HepG2 (cell line): Measurements from ENCODE around the gene TK2. TPM values are rescaled to one million over a fixed set of nuclear protein-coding genes. Genes with fewer than 3 reads are reported as not detected.

Source experiments
- BRCA1 ChIP-seq: sonication (generic); formaldehyde crosslinking; IDR thresholded peaks from 2 replicates; pipeline ENCODE4 v1.4.0; 2020; ENCODE audit warnings: missing genetic modification reagents
- DBP ChIP-seq: sonication (generic); formaldehyde crosslinking; IDR thresholded peaks from 2 replicates; pipeline ENCODE4 v1.4.0; 2020; ENCODE audit warnings: missing genetic modification reagents; ENCODE audit errors: not compliant biosample characterization
- ERF ChIP-seq: IDR thresholded peaks from 2 replicates; pipeline ENCODE4 v1.6.1; 2018; ENCODE audit warnings: missing biosample characterization, missing genetic modification reagents
- EZH2 ChIP-seq: conservative IDR thresholded peaks from 2 replicates; pipeline ENCODE4 v1.6.1; 2012; ENCODE audit warnings: mild to moderate bottlenecking, low read depth, low read length, moderate library complexity
- HNF4G ChIP-seq, 2 experiments: sonication (generic) in 1 of 2; formaldehyde crosslinking in 1 of 2; IDR thresholded peaks; 2 replicates each; pipeline versions ENCODE4 v1.4.0 to v1.6.1; 2011 to 2020; ENCODE audit warnings: borderline replicate concordance in 2 of 2, low read depth in 2 of 2, mild to moderate bottlenecking in 2 of 2, low read length in 1 of 2, missing genetic modification reagents in 1 of 2, moderate library complexity in 1 of 2
- HNRNPUL1 ChIP-seq: fragments of 200-400 bp; formaldehyde crosslinking; IDR thresholded peaks from 2 replicates; pipeline ENCODE4 v1.6.1; 2017; ENCODE audit warnings: low read depth, mild to moderate bottlenecking, low read length, moderate library complexity
- JUND ChIP-seq: sonication (generic); formaldehyde crosslinking; IDR thresholded peaks from 2 replicates; pipeline ENCODE4 v1.8.0; 2022; ENCODE audit warnings: mild to moderate bottlenecking, missing genetic modification reagents
- KLF6 ChIP-seq: IDR thresholded peaks from 2 replicates; pipeline ENCODE4 v1.8.0; 2016; ENCODE audit warnings: missing biosample characterization, missing genetic modification reagents
- MEF2D ChIP-seq: sonication (generic); formaldehyde crosslinking; IDR thresholded peaks from 2 replicates; pipeline ENCODE4 v1.5.1; 2020; ENCODE audit warnings: mild to moderate bottlenecking, missing genetic modification reagents
- NFIB ChIP-seq: sonication (generic); formaldehyde crosslinking; IDR thresholded peaks from 2 replicates; pipeline ENCODE4 v1.9.0; 2021; ENCODE audit warnings: missing genetic modification reagents, mild to moderate bottlenecking, borderline replicate concordance
- PREB ChIP-seq: sonication (generic); formaldehyde crosslinking; IDR thresholded peaks from 2 replicates; pipeline ENCODE4 v1.4.0; 2020; ENCODE audit warnings: missing genetic modification reagents
- RFXAP ChIP-seq: sonication (generic); formaldehyde crosslinking; IDR thresholded peaks from 2 replicates; pipeline ENCODE4 v1.4.0; 2020; ENCODE audit warnings: missing genetic modification reagents, borderline replicate concordance
- SIN3B ChIP-seq: fragments of 150-350 bp; IDR thresholded peaks from 2 replicates; pipeline ENCODE4 v1.6.1; 2014; ENCODE audit warnings: low read length
- TAF15 ChIP-seq: fragments of 200-400 bp; formaldehyde crosslinking; IDR thresholded peaks from one replicate; pipeline ENCODE4 v1.6.1; 2018; ENCODE audit warnings: mild to moderate bottlenecking, low read depth, low read length; ENCODE audit not compliant: poor library complexity, severe bottlenecking
- TBP ChIP-seq: sonication (generic); formaldehyde crosslinking; IDR thresholded peaks from 2 replicates; pipeline ENCODE4 v1.5.0; 2020; ENCODE audit warnings: missing genetic modification reagents
- YY1 ChIP-seq: IDR thresholded peaks from 2 replicates; pipeline ENCODE4 v1.6.1; 2011; ENCODE audit warnings: low read length, low read depth, moderate library complexity, mild to moderate bottlenecking; ENCODE audit not compliant: insufficient read depth, insufficient replicate concordance
- ZBTB42 ChIP-seq: sonication (generic); formaldehyde crosslinking; IDR thresholded peaks from 2 replicates; pipeline ENCODE4 v1.5.0; 2020; ENCODE audit warnings: mild to moderate bottlenecking, missing genetic modification reagents
- ZNF343 ChIP-seq: sonication (generic); formaldehyde crosslinking; IDR thresholded peaks from 2 replicates; pipeline ENCODE4 v1.4.0; 2020; ENCODE audit warnings: mild to moderate bottlenecking, missing genetic modification reagents
- ZNF614 ChIP-seq: IDR thresholded peaks from 2 replicates; pipeline ENCODE4 v1.6.1; 2018; ENCODE audit warnings: missing biosample characterization, missing genetic modification reagents, inconsistent platforms, borderline replicate concordance
- ZNF713 ChIP-seq: sonication (generic); formaldehyde crosslinking; IDR thresholded peaks from 2 replicates; pipeline ENCODE4 v1.4.0; 2020; ENCODE audit warnings: mild to moderate bottlenecking, missing genetic modification reagents
- ZNF747 ChIP-seq: sonication (generic); formaldehyde crosslinking; IDR thresholded peaks from 2 replicates; pipeline ENCODE4 v1.8.1; 2023; ENCODE audit warnings: missing genetic modification reagents, mild to moderate bottlenecking, borderline replicate concordance
- polyA plus RNA-seq, 8 experiments: library from polyadenylated mRNA; depleted of rRNA in 3 of 8; stranded (reverse) in 7 of 8; unstranded in 1 of 8; fragments of >200 nt; fragmentation: Illumina TruSeq in 4 of 8; extraction: Trizol in 4 of 8; gene quantifications; 2 replicates each; pipeline versions ENCODE4 v1.2.1 to v1.2.3, GENCODE V29; 2011 to 2016; ENCODE audit warnings: low read depth in 4 of 8, missing spikeins in 1 of 8, mixed read lengths in 1 of 8; ENCODE audit not compliant: insufficient read depth in 1 of 8
- total RNA-seq, 5 experiments: library from RNA; depleted of rRNA; stranded (reverse); fragments of >200 nt; fragmentation: Illumina TruSeq; extraction: Trizol; gene quantifications; 2 replicates each; pipeline ENCODE4 v1.2.3, GENCODE V29; 2016; ENCODE audit warnings: low read depth in 1 of 5
- TF ChIP-seq, protein P1 (sequence below): sonication (generic); formaldehyde crosslinking; IDR thresholded peaks from 2 replicates; pipeline ENCODE4 v1.5.0; 2020; ENCODE audit warnings: missing genetic modification reagents, mild to moderate bottlenecking, borderline replicate concordance
- TF ChIP-seq, protein P2 (sequence below): sonication (generic); formaldehyde crosslinking; IDR thresholded peaks from 2 replicates; pipeline ENCODE4 v1.8.0; 2023; ENCODE audit warnings: mild to moderate bottlenecking, missing genetic modification reagents
- TF ChIP-seq, protein P3 (sequence below): sonication (generic); formaldehyde crosslinking; conservative IDR thresholded peaks from 2 replicates; pipeline ENCODE4 v1.8.0; 2022; ENCODE audit warnings: missing genetic modification reagents

Gene TK2
- total and polyA plus RNA-seq, 2 of the 13 experiments (the other 11 are each of a cell fraction or from before 2014, with no cell fraction given) = 18.7 to 21.0 TPM

DNA sequence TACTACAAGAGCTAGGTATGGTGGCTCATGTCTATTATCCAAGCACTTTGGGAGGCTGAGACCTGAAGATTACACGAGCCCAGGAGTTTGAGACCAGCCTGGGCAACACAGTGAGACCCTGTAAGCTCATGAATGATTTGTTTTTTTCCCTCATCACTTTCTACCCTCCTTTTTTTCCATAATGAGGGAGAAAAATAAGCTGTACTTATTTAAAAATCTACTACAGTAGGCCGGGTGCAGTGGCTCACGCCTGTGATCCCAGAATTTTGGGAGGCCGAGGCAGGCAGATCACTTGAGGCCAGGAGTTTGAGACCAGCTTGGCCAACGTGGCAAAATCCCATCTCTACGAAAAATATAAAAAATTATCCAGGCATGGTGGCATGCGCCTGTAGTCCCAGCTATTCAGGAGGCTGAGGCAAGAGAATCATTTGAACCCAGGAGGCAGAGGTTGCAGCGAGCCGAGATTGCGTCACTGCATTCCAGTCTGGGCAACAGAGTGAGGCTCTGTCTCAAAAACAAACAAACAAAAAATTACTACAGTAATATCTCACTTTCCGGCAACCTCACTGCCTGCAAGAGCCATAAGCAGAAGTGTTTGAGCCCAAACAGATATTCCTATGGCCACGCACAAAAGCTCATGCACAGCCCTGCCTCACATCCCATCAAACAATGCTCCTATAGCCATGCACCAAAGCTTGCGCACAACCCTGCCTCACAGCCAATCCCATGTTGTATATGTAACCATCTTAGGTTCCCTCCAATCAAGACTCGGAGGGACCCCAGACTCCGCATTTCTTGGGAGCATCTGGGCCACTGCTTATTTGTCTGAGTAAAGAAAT, 37.4 kb downstream of the TK2 start (continued):
- TF ChIP-seq ZNF713 (no peak), HNRNPUL1 (no peak), DBP (no peak), BRCA1 (CRISPR knock-in tag) (no peak), ZBTB42 (CRISPR knock-in tag) (no peak), ZNF614 (no peak), KLF6 (CRISPR knock-in tag) (no peak), HNF4G (IDR thresholded peaks at IDR 0.05; ENCODE audit: borderline replicate concordance, low read depth, low read length) (no peak), HNF4G (CRISPR knock-in tag; IDR thresholded peaks at IDR 0.05; ENCODE audit: borderline replicate concordance, low read depth) (peak; percentile 42; the same call in 1 of the 2 replicates), RFXAP (CRISPR knock-in tag) (no peak), SIN3B (no peak), ZNF343 (no peak), TBP (CRISPR knock-in tag) (no peak), TAF15 (no peak), ZNF747 (no peak), PREB (CRISPR knock-in tag) (no peak), JUND (CRISPR knock-in tag) (peak; percentile 43; the same call in 1 of the 2 replicates), NFIB (CRISPR knock-in tag) (no peak), YY1 (no peak), ERF (CRISPR knock-in tag) (0 out of 2 replicates have a peak, but pooled peaks have one; percentile 17), MEF2D (CRISPR knock-in tag) (no peak), EZH2 (no peak)
- TF ChIP-seq, protein P1, sequence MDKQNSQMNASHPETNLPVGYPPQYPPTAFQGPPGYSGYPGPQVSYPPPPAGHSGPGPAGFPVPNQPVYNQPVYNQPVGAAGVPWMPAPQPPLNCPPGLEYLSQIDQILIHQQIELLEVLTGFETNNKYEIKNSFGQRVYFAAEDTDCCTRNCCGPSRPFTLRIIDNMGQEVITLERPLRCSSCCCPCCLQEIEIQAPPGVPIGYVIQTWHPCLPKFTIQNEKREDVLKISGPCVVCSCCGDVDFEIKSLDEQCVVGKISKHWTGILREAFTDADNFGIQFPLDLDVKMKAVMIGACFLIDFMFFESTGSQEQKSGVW (CRISPR knock-in tag) = no peak
- TF ChIP-seq, protein P2, sequence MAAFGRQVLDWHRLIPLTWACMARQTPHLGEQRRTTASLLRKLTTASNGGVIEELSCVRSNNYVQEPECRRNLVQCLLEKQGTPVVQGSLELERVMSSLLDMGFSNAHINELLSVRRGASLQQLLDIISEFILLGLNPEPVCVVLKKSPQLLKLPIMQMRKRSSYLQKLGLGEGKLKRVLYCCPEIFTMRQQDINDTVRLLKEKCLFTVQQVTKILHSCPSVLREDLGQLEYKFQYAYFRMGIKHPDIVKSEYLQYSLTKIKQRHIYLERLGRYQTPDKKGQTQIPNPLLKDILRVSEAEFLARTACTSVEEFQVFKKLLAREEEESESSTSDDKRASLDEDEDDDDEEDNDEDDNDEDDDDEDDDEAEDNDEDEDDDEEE (CRISPR knock-in tag) = no peak
- TF ChIP-seq, protein P3, sequence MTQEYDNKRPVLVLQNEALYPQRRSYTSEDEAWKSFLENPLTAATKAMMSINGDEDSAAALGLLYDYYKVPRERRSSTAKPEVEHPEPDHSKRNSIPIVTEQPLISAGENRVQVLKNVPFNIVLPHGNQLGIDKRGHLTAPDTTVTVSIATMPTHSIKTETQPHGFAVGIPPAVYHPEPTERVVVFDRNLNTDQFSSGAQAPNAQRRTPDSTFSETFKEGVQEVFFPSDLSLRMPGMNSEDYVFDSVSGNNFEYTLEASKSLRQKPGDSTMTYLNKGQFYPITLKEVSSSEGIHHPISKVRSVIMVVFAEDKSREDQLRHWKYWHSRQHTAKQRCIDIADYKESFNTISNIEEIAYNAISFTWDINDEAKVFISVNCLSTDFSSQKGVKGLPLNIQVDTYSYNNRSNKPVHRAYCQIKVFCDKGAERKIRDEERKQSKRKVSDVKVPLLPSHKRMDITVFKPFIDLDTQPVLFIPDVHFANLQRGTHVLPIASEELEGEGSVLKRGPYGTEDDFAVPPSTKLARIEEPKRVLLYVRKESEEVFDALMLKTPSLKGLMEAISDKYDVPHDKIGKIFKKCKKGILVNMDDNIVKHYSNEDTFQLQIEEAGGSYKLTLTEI (CRISPR knock-in tag) = no peak
